OCI-LY3 (cell line): ENCODE measurements around the gene PDCD11.

ENCODE experiments used
- H2AFZ ChIP-seq: fragments of 200-600, 300-600 bp; shearing (Covaris generic); 2 replicates; pipeline ENCODE4 v1.6.0; 2014; ENCODE audit warnings: antibody characterized with exemption, low read depth, low read length
- H3K27ac ChIP-seq: fragments of 200-600, 300-600 bp; sonication (generic); 2 replicates; pipeline ENCODE4 v1.5.1; 2014; ENCODE audit warnings: mild to moderate bottlenecking, low read length, moderate library complexity, mixed read lengths
- H3K27me3 ChIP-seq: fragments of 200-600, 300-600 bp; sonication (generic); 2 replicates; pipeline ENCODE4 v1.6.1; 2014; ENCODE audit warnings: low read depth, low read length, mixed read lengths
- H3K36me3 ChIP-seq: fragments of 200-600, 300-600 bp; sonication (generic); replicated peaks from 2 replicates; pipeline ENCODE3; 2014; ENCODE audit warnings: low read depth, low read length, mixed read lengths
- H3K4me1 ChIP-seq: fragments of 300-600, 200-600 bp; sonication (generic); 2 replicates; pipeline ENCODE4 v1.6.1; 2014; ENCODE audit warnings: low read length, mixed read lengths
- H3K4me2 ChIP-seq: fragments of 200-600, 300-600 bp; sonication (generic); 2 replicates; pipeline ENCODE4 v1.6.1; 2014; ENCODE audit warnings: low read length, mixed read lengths
- H3K4me3 ChIP-seq: fragments of 300-600, 200-600 bp; sonication (generic); 2 replicates; pipeline ENCODE4 v1.5.1; 2014; ENCODE audit warnings: antibody characterized with exemption, mild to moderate bottlenecking, low read length, moderate library complexity
- H3K79me2 ChIP-seq: fragments of 300-600, 200-600 bp; shearing (Covaris generic); 2 replicates; pipeline ENCODE4 v1.6.1; 2014; ENCODE audit warnings: mild to moderate bottlenecking, low read length, mixed read lengths
- H3K9ac ChIP-seq: fragments of 300-600, 200-600 bp; shearing (Covaris generic); 2 replicates; pipeline ENCODE4 v1.6.0; 2014; ENCODE audit warnings: mild to moderate bottlenecking, low read length, moderate library complexity
- H3K9me3 ChIP-seq: fragments of 200-600, 300-600 bp; shearing (Covaris generic); 2 replicates; pipeline ENCODE4 v1.6.1; 2014; ENCODE audit warnings: low read length, mixed read lengths; ENCODE audit not compliant: insufficient read depth
- H4K20me1 ChIP-seq: fragments of 200-600, 300-600 bp; sonication (generic); 2 replicates; pipeline ENCODE4 v1.6.1; 2016; ENCODE audit warnings: low read length, mixed read lengths; ENCODE audit not compliant: insufficient read depth
- EZH2phosphoT487 ChIP-seq: fragments of 200-600 bp; shearing (Covaris generic); IDR thresholded peaks from 2 replicates; pipeline ENCODE4 v1.6.1; 2018; ENCODE audit warnings: antibody characterized with exemption, mixed run types, low read depth
- TF ChIP-seq, protein P1 (sequence below): fragments of 200-600, 300-600 bp; sonication (generic); IDR thresholded peaks from 2 replicates; pipeline ENCODE4 v1.5.1; 2014; ENCODE audit warnings: antibody characterized with exemption, low read length, low read depth

The PDCD11 gene

DNA sequence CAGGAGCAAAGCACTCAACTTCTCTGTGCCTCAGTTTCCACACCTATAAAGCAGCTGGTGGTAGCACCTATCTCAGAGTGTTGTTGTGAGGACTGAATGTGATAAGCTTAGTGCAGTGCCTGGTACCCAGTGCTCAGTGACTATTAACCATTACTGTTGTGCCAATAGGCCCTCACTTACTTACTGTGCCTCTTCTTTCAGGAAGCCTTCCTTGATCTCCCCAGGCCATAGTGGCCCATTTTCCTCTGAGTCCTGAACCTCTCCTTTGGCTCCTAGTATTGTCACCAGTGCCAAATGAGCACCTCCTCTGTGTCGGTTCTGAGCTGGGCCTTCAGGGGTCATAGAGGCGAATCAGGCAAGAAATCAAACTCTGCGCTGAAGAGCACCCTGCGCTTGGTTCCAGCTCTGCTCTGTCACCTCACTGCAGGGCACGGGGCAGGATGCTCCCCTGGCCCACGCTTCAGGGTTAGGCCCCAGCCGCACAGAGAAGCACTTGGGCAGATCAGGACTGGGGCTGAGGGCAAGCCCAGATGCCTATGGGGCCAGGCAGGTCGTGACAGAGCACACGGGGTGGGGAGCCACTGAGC, 59.7 kb downstream of the PDCD11 start:
- Histone ChIP-seq H3K27ac (no peak overlapping the region), H3K9ac (no peak overlapping the region), H3K36me3 (no peaks in the 10 kb centered on the region), H4K20me1 (no peaks in the 10 kb centered on the region), H3K4me3 (no peak overlapping the region), H3K9me3 (no peaks in the 10 kb centered on the region), H2AFZ (no peak overlapping the region), H3K4me1 (peaks cover 4% of the 10 kb centered on the region; the same call in 1 of the 2 replicates), H3K27me3 (no peaks in the 10 kb centered on the region), H3K4me2 (no peak overlapping the region), H3K79me2 (no peaks in the 10 kb centered on the region)
- no peak for TF ChIP-seq EZH2phosphoT487
- TF ChIP-seq, protein P1, sequence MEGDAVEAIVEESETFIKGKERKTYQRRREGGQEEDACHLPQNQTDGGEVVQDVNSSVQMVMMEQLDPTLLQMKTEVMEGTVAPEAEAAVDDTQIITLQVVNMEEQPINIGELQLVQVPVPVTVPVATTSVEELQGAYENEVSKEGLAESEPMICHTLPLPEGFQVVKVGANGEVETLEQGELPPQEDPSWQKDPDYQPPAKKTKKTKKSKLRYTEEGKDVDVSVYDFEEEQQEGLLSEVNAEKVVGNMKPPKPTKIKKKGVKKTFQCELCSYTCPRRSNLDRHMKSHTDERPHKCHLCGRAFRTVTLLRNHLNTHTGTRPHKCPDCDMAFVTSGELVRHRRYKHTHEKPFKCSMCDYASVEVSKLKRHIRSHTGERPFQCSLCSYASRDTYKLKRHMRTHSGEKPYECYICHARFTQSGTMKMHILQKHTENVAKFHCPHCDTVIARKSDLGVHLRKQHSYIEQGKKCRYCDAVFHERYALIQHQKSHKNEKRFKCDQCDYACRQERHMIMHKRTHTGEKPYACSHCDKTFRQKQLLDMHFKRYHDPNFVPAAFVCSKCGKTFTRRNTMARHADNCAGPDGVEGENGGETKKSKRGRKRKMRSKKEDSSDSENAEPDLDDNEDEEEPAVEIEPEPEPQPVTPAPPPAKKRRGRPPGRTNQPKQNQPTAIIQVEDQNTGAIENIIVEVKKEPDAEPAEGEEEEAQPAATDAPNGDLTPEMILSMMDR, result no peak

DNA sequence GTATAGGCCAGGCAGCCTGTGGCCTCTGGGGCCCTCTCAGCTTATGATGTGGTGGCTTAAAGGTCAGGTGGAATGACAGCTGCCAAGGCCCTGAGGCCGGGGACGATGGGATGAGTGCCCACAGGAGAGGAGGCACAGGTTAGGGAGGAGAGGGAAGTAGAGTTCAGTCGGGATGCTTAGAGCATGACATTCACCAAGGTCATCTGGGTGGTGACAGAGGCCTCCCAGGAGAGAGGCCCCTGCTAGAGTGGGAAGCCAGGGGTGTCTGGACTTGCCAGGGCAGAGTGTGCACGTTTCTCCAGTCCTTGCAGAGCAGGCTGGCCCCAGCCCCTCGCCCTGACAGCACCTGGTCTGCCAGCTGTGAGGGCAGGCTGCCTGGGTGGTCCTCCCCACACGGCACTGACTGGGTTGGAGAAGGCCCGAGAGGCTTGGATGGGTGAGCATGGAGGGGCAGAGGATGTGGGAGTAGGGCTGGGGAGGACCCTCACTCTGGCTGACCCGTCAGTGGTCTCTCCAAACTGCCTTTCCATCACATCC, 60.8 kb downstream of the PDCD11 start:
- 0 out of 2 replicates have a peak, but pooled peaks cover 4% of the 10 kb centered on the region for H3K4me1 ChIP-seq
- no peak overlapping the region for H3K4me2 ChIP-seq
- no peak overlapping the region for H3K4me3 ChIP-seq
- no peak overlapping the region for H3K9ac ChIP-seq
- TF ChIP-seq EZH2phosphoT487, result no peak
- TF ChIP-seq, protein P1, result no peak
- no peaks in the 10 kb centered on the region for H3K79me2 ChIP-seq
- H3K9me3 ChIP-seq, result no peaks in the 10 kb centered on the region
- H4K20me1 ChIP-seq, result no peaks in the 10 kb centered on the region
- no peak overlapping the region for H3K27ac ChIP-seq
- H3K27me3 ChIP-seq, result no peaks in the 10 kb centered on the region
- no peaks in the 10 kb centered on the region for H3K36me3 ChIP-seq
- no peak overlapping the region for H2AFZ ChIP-seq

DNA sequence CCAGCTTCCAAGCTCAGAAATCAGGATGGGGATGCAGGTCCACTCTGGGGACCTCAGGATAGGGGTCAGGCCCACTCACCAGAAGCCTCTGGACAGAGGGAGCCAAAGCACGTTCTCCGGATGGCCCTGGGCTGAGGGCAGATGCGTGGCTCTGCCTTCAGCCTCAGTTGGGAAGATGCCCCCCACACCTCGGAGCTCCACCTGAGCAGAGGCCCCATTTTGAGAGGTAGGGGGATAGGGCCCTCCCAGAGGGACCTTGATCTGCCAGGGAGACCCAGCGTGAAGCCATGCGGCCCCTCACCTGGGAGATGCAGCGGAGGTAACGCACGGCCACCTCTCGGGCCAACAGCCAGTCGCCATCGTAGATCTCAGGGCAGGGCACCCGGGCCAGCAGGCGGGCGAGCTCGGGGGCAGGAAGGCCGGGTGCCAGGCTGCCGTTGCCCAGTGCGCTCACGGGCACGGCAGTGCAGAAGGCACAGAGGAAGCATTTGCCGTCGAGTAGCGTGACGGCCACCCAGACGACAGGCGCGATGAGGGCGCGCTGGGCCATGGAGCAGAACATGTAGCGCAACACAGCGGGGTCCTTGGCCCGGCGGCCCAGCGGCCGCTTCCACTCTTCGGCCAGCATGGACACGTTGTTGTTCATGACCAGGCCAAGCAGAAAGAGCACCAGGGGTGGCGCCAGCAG, 61.6 kb downstream of the PDCD11 start:
- H3K27me3 ChIP-seq, result no peaks in the 10 kb centered on the region
- no peak overlapping the region for H2AFZ ChIP-seq
- no peak overlapping the region for H3K9ac ChIP-seq
- H3K36me3 ChIP-seq, result no peaks in the 10 kb centered on the region
- no peak overlapping the region for H3K4me3 ChIP-seq
- H3K4me2 ChIP-seq, result no peak overlapping the region
- H3K9me3 ChIP-seq, result no peaks in the 10 kb centered on the region
- TF ChIP-seq, protein P1, result no peak
- no peak for TF ChIP-seq EZH2phosphoT487
- no peaks in the 10 kb centered on the region for H3K4me1 ChIP-seq
- H4K20me1 ChIP-seq, result no peaks in the 10 kb centered on the region
- no peak overlapping the region for H3K27ac ChIP-seq
- H3K79me2 ChIP-seq, result no peaks in the 10 kb centered on the region

DNA sequence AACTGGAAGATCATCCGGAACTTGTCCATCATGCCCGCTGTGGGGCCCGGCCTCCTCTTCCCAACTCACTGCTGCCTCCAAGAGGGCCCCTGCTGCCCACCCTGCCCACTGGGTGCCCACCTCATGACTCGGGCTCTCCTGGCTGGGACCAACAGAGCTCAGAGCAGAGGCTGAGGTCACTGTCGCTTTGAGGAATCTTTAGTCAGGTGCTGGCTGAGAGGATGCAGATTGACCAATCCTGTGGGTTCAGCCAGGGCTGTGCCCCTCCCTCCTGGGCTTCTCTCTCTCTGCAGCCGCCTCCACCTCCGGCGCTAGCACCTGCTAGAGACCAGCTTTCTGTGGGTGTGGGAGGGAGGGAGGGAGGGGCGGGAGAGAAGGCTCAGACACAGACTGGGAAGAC, 62.3 kb downstream of the PDCD11 start, which contains the start of gene CALHM1:
Gene CALHM1, minus strand, starts transcription at position 181 of the 400 bp plus-strand sequence. Its CDS starts 149 bp downstream, at position 32.
- Histone ChIP-seq H3K4me1 (no peaks in the 10 kb centered on the region), H4K20me1 (no peaks in the 10 kb centered on the region), H3K4me3 (no peak within 1 kb of the TSS), H2AFZ (no peak within 1 kb of the TSS), H3K79me2 (no peaks in the 10 kb centered on the region), H3K36me3 (no peaks in the 10 kb centered on the region), H3K9ac (no peak within 1 kb of the TSS), H3K4me2 (no peak within 1 kb of the TSS), H3K9me3 (no peaks in the 10 kb centered on the region), H3K27me3 (no peaks in the 10 kb centered on the region), H3K27ac (no peak within 1 kb of the TSS)
- TF ChIP-seq, protein P1, result no peak
- no peak for TF ChIP-seq EZH2phosphoT487
